HepG2 (cell line): ENCODE data around the gene STMND1. TPM values are rescaled to one million over a fixed set of nuclear protein-coding genes. Genes with fewer than 3 reads are reported as not detected.

Source experiments
- ATAC-seq: fragments of 200-7000 bp; cut with Tn5 transposase; 3 replicates; pipeline ENCODE4 v1.9.1; 2020; ENCODE audit warnings: mild to moderate bottlenecking, moderate library complexity
- BruUV-seq: library from RNA; stranded (reverse); fragments of 400-500 nt; replicated peaks from 2 replicates; lab custom pipeline; 2021; lab: Mats Ljungman, UMichigan
- CTCF ChIA-PET: fragments of 300-600 bp; formaldehyde crosslinking; extraction: SDS; loops from one replicate; lab custom pipeline; 2021; ENCODE audit warnings: low total read pairs, inconsistent platforms, low intra/inter-chr PET ratio; lab: Yijun Ruan, JAX
- POLR2A ChIA-PET: fragments of 350-600 bp; sonication (Branson Sonifier 250); formaldehyde crosslinking; loops from one replicate; lab custom pipeline; 2020; ENCODE audit warnings: antibody characterized with exemption, inconsistent platforms; lab: Yijun Ruan, JAX
- DNase-seq: peaks from one replicate; pipeline ENCODE4 v3.0.0-alpha.2; 2015; ENCODE audit warnings: low spot score
- FAIRE-seq: peaks from 3 replicates; lab custom pipeline; 2011; peaks lifted over from hg19 to GRCh38; lab: Jason Lieb, UNC
- H2AFZ ChIP-seq: one replicate; pipeline ENCODE4 v1.6.1; 2011; ENCODE audit warnings: low read length, inconsistent platforms
- H3K27ac ChIP-seq: fragments of 300-600 bp; 3 replicates; pipeline ENCODE4 v1.8.0; 2011; ENCODE audit warnings: mixed run types, mild to moderate bottlenecking, mixed read lengths, low read length, inconsistent platforms; ENCODE audit not compliant: insufficient read depth; ENCODE audit errors: extremely low read length
- H3K27me3 ChIP-seq, 2 experiments: fragments of 200-600 bp in 1 of 2; 2 replicates in 1 of 2; 3 replicates in 1 of 2; pipeline versions ENCODE4 v1.6.0 to v1.8.0; 2011; ENCODE audit warnings: low read length in 2 of 2, mild to moderate bottlenecking in 2 of 2, moderate library complexity in 2 of 2, inconsistent platforms in 1 of 2; ENCODE audit not compliant: insufficient read depth in 2 of 2, control insufficient read depth in 1 of 2
- H3K36me3 ChIP-seq, 2 experiments: fragments of 200-600 bp in 1 of 2; replicated peaks in 1 of 2; 2 replicates in 1 of 2; 3 replicates in 1 of 2; pipeline versions ENCODE4 v1.5.1 to v1.8.0; 2011; ENCODE audit warnings: low read length in 2 of 2, inconsistent platforms in 1 of 2; ENCODE audit not compliant: insufficient read depth in 2 of 2, control insufficient read depth in 1 of 2
- H3K4me1 ChIP-seq: 2 replicates; pipeline ENCODE4 v1.5.1; 2012; ENCODE audit warnings: low read length, inconsistent platforms; ENCODE audit not compliant: insufficient read depth
- H3K4me2 ChIP-seq: 2 replicates; pipeline ENCODE4 v1.6.0; 2011; ENCODE audit warnings: low read depth, low read length, inconsistent platforms
- H3K4me3 ChIP-seq, 3 experiments: fragments of 200-600 bp in 1 of 3; sonication (generic), shearing (Covaris generic) in 1 of 3; replicated peaks in 1 of 3; 2 replicates each; pipeline ENCODE4 v1.5.1; 2011 to 2016; ENCODE audit warnings: low read length in 3 of 3, inconsistent platforms in 2 of 3, low read depth in 2 of 3, mild to moderate bottlenecking in 2 of 3, control low read depth in 1 of 3, mixed read lengths in 1 of 3; ENCODE audit not compliant: insufficient read depth in 1 of 3
- H3K79me2 ChIP-seq: one replicate; pipeline ENCODE4 v1.6.1; 2011; ENCODE audit warnings: low read length, inconsistent platforms; ENCODE audit not compliant: insufficient read depth
- H3K9ac ChIP-seq: 2 replicates; pipeline ENCODE4 v1.6.0; 2011; ENCODE audit warnings: mild to moderate bottlenecking, low read depth, low read length, inconsistent platforms; ENCODE audit not compliant: insufficient read depth
- H3K9me3 ChIP-seq: 2 replicates; pipeline ENCODE4 v1.5.1; 2012; ENCODE audit warnings: mild to moderate bottlenecking, low read length
- H4K20me1 ChIP-seq: 2 replicates; pipeline ENCODE4 v1.6.0; 2011; ENCODE audit warnings: inconsistent platforms, mild to moderate bottlenecking, low read length, moderate library complexity; ENCODE audit not compliant: insufficient read depth
- CAMTA2 ChIP-seq: sonication (generic); formaldehyde crosslinking; IDR thresholded peaks from 2 replicates; pipeline ENCODE4 v1.4.0; 2020; ENCODE audit warnings: mild to moderate bottlenecking, missing genetic modification reagents, borderline replicate concordance
- EP300 ChIP-seq, 3 experiments: sonication (generic) in 1 of 3; formaldehyde crosslinking in 1 of 3; IDR thresholded peaks; 2 replicates each; pipeline versions ENCODE4 v1.5.1 to v1.6.1; 2011 to 2020; ENCODE audit warnings: low read depth in 2 of 3, low read length in 2 of 3, borderline replicate concordance in 1 of 3, improper control_type of control experiment in 1 of 3, mild to moderate bottlenecking in 1 of 3, missing genetic modification reagents in 1 of 3, moderate library complexity in 1 of 3
- GABPB1 ChIP-seq: IDR thresholded peaks from 2 replicates; pipeline ENCODE4 v1.6.1; 2016; ENCODE audit warnings: mild to moderate bottlenecking, missing genetic modification reagents, moderate library complexity, missing compliant biosample characterization
- KDM5A ChIP-seq: fragments of 200-600 bp; sonication (generic); IDR thresholded peaks from 2 replicates; pipeline ENCODE4 v1.7.0; 2018; ENCODE audit warnings: antibody characterized with exemption, mild to moderate bottlenecking, low read length, borderline replicate concordance
- LBX2 ChIP-seq: sonication (generic); formaldehyde crosslinking; IDR thresholded peaks from 2 replicates; pipeline ENCODE4 v1.5.0; 2020; ENCODE audit warnings: missing genetic modification reagents, mild to moderate bottlenecking, borderline replicate concordance
- PPARG ChIP-seq: conservative IDR thresholded peaks from 2 replicates; pipeline ENCODE4 v1.6.1; 2016; ENCODE audit warnings: missing biosample characterization, missing genetic modification reagents
- PRMT3 ChIP-seq: sonication (generic); formaldehyde crosslinking; IDR thresholded peaks from 2 replicates; pipeline ENCODE4 v1.8.1; 2022; ENCODE audit warnings: low read depth, mild to moderate bottlenecking, moderate library complexity, missing genetic modification reagents, borderline replicate concordance
- RCOR2 ChIP-seq: IDR thresholded peaks from 2 replicates; pipeline ENCODE4 v1.6.1; 2016; ENCODE audit warnings: missing biosample characterization, missing genetic modification reagents
- SIN3A ChIP-seq: IDR thresholded peaks from 2 replicates; pipeline ENCODE4 v1.6.1; 2011; ENCODE audit warnings: low read depth, mild to moderate bottlenecking, control low read depth, low read length, borderline replicate concordance
- U2AF2 ChIP-seq: fragments of 200-400 bp; formaldehyde crosslinking; IDR thresholded peaks from 2 replicates; pipeline ENCODE4 v1.6.1; 2017; ENCODE audit warnings: low read depth, mild to moderate bottlenecking, low read length
- ZNF121 ChIP-seq: sonication (generic); formaldehyde crosslinking; IDR thresholded peaks from 2 replicates; pipeline ENCODE4 v1.5.0; 2020; ENCODE audit warnings: mild to moderate bottlenecking, missing genetic modification reagents
- ZNF160 ChIP-seq: sonication (generic); formaldehyde crosslinking; IDR thresholded peaks from 2 replicates; pipeline ENCODE4 v1.8.0; 2022; ENCODE audit warnings: mild to moderate bottlenecking, inconsistent platforms, missing genetic modification reagents
- ZNF260 ChIP-seq: sonication (generic); formaldehyde crosslinking; IDR thresholded peaks from 2 replicates; pipeline ENCODE4 v1.4.0; 2020; ENCODE audit warnings: missing genetic modification reagents, low read depth, mild to moderate bottlenecking, borderline replicate concordance
- ZNF34 ChIP-seq: sonication (generic); formaldehyde crosslinking; IDR thresholded peaks from 2 replicates; pipeline ENCODE4 v1.4.0; 2020; ENCODE audit warnings: mild to moderate bottlenecking, missing genetic modification reagents, borderline replicate concordance
- ZNF564 ChIP-seq: sonication (generic); formaldehyde crosslinking; IDR thresholded peaks from 2 replicates; pipeline ENCODE4 v1.8.1; 2023; ENCODE audit warnings: mild to moderate bottlenecking, missing genetic modification reagents
- ZNF766 ChIP-seq: sonication (generic); formaldehyde crosslinking; IDR thresholded peaks from 2 replicates; pipeline ENCODE4 v1.5.0; 2020; ENCODE audit warnings: missing genetic modification reagents, borderline replicate concordance
- ZNF792 ChIP-seq: IDR thresholded peaks from 2 replicates; pipeline ENCODE4 v1.6.1; 2016
- in situ Hi-C: cut with HindIII; loops from 2 replicates; pipeline ENCODE4 v1.10.0; 2017; ENCODE audit warnings: low pct_unique_long_range_greater_than_20kb; ENCODE audit not compliant: extremely low pct_ligation_motif_present
- intact Hi-C: fragments of 100-400 bp; cut with micrococcal nuclease; formaldehyde crosslinking; loops from one replicate; pipeline ENCODE4 v1.10.0; 2022; ENCODE audit not compliant: unreplicated experiment
- polyA plus RNA-seq, 8 experiments: library from polyadenylated mRNA; depleted of rRNA in 3 of 8; stranded (reverse) in 7 of 8; unstranded in 1 of 8; fragments of >200 nt; fragmentation: Illumina TruSeq in 4 of 8; extraction: Trizol in 4 of 8; gene quantifications; 2 replicates each; pipeline versions ENCODE4 v1.2.1 to v1.2.3, GENCODE V29; 2011 to 2016; ENCODE audit warnings: low read depth in 4 of 8, missing spikeins in 1 of 8, mixed read lengths in 1 of 8; ENCODE audit not compliant: insufficient read depth in 1 of 8
- total RNA-seq, 5 experiments: library from RNA; depleted of rRNA; stranded (reverse); fragments of >200 nt; fragmentation: Illumina TruSeq; extraction: Trizol; gene quantifications; 2 replicates each; pipeline ENCODE4 v1.2.3, GENCODE V29; 2016; ENCODE audit warnings: low read depth in 1 of 5
- TF ChIP-seq, protein P1 (sequence below): sonication (generic); formaldehyde crosslinking; IDR thresholded peaks from 2 replicates; pipeline ENCODE4 v1.4.0; 2020; ENCODE audit warnings: mild to moderate bottlenecking, low read depth, missing genetic modification reagents
- TF ChIP-seq, protein P2 (sequence below): sonication (generic); formaldehyde crosslinking; IDR thresholded peaks from 2 replicates; pipeline ENCODE4 v1.4.0; 2020; ENCODE audit warnings: low read depth, mild to moderate bottlenecking, missing genetic modification reagents

STMND1 gene
- total and polyA plus RNA-seq, 2 of the 13 experiments (the other 11 are each of a cell fraction or from before 2014, with no cell fraction given): not detected

DNA sequence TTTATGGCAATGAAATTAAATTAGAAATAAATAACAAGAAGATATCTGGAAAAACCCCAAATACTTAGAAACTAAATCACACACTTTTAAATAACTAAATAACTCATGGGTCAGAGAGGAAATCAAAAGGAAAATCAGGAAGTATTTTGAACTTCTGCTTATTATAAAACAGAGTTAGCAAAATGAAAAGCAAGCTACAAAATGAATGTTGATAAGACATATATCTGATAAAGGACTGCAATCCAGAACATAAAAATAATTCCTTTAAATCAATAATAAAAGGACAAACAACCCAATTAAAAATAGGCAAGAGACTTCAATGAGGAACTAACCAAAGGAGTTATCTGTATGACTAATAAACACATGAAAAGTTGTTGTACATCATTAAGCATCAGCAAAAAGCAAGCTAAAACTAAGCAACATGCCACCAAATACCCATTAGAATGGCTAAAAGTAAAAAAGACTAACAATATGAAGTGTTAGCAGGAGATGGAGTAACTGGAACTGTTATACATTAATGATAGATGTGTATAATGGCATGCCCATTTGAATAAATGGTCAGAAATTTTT lies 38.9 kb upstream of the STMND1 start (continued):
- TF ChIP-seq EP300 (IDR thresholded peaks at IDR 0.05; ENCODE audit: low read depth in 2 of 2, low read length in 2 of 2) (no peak), EP300 (CRISPR knock-in tag; IDR thresholded peaks at IDR 0.05; ENCODE audit: borderline replicate concordance) (no peak), U2AF2 (no peak), RCOR2 (no peak), ZNF766 (CRISPR knock-in tag) (no peak)

- POLR2A ChIA-PET: no interaction called here
- Histone ChIP-seq H3K4me2 (no peak overlapping the region), H3K4me3 (no peak overlapping the region), H3K27ac (no peak overlapping the region), H3K9me3 (peaks cover 5% of the 10 kb centered on the region), H3K9ac (no peak overlapping the region), H3K4me1 (no peaks in the 10 kb centered on the region), H4K20me1 (no peaks in the 10 kb centered on the region), H3K27me3 (no peaks in the 10 kb centered on the region), H3K79me2 (no peaks in the 10 kb centered on the region), H2AFZ (no peak overlapping the region), H3K36me3 (no peaks in the 10 kb centered on the region)
- in situ Hi-C loops: no loop called here
- DNase-seq: no peak
- intact Hi-C loops: no loop called here
- ATAC-seq: no peak
- CTCF ChIA-PET: no interaction called here
- TF ChIP-seq, protein P1, sequence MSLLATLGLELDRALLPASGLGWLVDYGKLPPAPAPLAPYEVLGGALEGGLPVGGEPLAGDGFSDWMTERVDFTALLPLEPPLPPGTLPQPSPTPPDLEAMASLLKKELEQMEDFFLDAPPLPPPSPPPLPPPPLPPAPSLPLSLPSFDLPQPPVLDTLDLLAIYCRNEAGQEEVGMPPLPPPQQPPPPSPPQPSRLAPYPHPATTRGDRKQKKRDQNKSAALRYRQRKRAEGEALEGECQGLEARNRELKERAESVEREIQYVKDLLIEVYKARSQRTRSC: no peak
- TF ChIP-seq, protein P2, sequence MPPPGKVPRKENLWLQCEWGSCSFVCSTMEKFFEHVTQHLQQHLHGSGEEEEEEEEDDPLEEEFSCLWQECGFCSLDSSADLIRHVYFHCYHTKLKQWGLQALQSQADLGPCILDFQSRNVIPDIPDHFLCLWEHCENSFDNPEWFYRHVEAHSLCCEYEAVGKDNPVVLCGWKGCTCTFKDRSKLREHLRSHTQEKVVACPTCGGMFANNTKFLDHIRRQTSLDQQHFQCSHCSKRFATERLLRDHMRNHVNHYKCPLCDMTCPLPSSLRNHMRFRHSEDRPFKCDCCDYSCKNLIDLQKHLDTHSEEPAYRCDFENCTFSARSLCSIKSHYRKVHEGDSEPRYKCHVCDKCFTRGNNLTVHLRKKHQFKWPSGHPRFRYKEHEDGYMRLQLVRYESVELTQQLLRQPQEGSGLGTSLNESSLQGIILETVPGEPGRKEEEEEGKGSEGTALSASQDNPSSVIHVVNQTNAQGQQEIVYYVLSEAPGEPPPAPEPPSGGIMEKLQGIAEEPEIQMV (CRISPR knock-in tag): no peak
- TF ChIP-seq ZNF121 (CRISPR knock-in tag): no peak
- TF ChIP-seq ZNF260 (CRISPR knock-in tag): no peak
- TF ChIP-seq PPARG: no peak
- TF ChIP-seq PRMT3 (CRISPR knock-in tag): no peak
- no peak for TF ChIP-seq LBX2 (CRISPR knock-in tag)
- TF ChIP-seq ZNF564 (CRISPR knock-in tag): no peak
- TF ChIP-seq CAMTA2: no peak
- TF ChIP-seq ZNF34 (CRISPR knock-in tag): no peak
- TF ChIP-seq KDM5A: no peak
- TF ChIP-seq SIN3A: no peak
- TF ChIP-seq ZNF792 (CRISPR knock-in tag): no peak
- TF ChIP-seq ZNF160 (CRISPR knock-in tag): no peak
- TF ChIP-seq GABPB1 (CRISPR knock-in tag): no peak
- BruUV-seq: no TSS peak
- no peak for FAIRE-seq
Measured at GRCh38 chr6:17064975-17065374, 36.9 kb upstream of the STMND1 start.
